ENCODE data around the gene EVPL. TPM values are rescaled to one million over a fixed set of nuclear protein-coding genes. Genes with fewer than 3 reads are reported as not detected.

EVPL gene
- total and polyA plus RNA-seq, 2 of the 13 experiments (the other 11 are each of a cell fraction or from before 2014, with no cell fraction given), result 2.1 to 8.2 TPM

DNA sequence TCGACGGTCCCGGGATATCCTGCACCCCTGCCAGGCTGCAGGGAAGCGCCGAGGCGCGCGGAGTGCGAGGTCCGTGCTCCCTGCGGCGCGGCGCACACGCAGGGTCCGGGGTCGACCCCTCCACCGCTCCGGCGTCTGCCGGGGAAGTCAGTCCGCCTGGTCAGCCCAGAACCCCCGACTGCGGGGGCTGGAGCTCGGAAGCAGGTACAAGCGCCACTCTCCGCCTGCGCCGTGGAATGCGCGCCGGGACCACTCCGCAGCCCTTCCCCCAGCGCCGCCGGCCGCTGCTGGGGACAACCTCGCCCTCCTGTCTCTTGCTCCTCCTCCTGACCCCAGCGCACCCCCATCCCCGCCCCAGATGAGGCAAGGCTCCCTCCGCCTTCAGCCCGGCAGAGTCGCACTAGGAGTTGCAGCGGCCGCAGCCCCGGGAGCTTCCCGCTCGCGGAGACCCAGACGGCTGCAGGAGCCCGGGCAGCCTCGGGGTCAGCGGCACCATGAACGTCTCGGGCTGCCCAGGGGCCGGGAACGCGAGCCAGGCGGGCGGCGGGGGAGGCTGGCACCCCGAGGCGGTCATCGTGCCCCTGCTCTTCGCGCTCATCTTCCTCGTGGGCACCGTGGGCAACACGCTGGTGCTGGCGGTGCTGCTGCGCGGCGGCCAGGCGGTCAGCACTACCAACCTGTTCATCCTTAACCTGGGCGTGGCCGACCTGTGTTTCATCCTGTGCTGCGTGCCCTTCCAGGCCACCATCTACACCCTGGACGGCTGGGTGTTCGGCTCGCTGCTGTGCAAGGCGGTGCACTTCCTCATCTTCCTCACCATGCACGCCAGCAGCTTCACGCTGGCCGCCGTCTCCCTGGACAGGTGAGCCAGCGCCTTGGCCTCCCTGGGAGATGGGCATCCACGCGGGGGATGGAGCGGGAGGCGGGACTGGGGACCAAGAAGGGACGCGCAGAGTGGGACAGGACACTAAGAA, 47.6 kb upstream of the EVPL start, which contains the start of gene GALR2 (continued):
- TF ChIP-seq, protein P1, sequence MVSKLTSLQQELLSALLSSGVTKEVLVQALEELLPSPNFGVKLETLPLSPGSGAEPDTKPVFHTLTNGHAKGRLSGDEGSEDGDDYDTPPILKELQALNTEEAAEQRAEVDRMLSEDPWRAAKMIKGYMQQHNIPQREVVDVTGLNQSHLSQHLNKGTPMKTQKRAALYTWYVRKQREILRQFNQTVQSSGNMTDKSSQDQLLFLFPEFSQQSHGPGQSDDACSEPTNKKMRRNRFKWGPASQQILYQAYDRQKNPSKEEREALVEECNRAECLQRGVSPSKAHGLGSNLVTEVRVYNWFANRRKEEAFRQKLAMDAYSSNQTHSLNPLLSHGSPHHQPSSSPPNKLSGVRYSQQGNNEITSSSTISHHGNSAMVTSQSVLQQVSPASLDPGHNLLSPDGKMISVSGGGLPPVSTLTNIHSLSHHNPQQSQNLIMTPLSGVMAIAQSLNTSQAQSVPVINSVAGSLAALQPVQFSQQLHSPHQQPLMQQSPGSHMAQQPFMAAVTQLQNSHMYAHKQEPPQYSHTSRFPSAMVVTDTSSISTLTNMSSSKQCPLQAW (CRISPR knock-in tag; IDR thresholded peaks at IDR 0.05), result no peak
- TF ChIP-seq HNRNPK (IDR thresholded peaks at IDR 0.05; ENCODE audit: low read depth, low read length, poor library complexity, severe bottlenecking) (peak; percentile 47), ZNF230 (CRISPR knock-in tag; IDR thresholded peaks at IDR 0.05) (no peak), ZNF430 (CRISPR knock-in tag; IDR thresholded peaks at IDR 0.05) (peak; percentile 49; the same call in 1 of the 2 replicates), ZNF777 (CRISPR knock-in tag; IDR thresholded peaks at IDR 0.05) (peak; percentile 94), ZNF296 (CRISPR knock-in tag; conservative IDR thresholded peaks at IDR 0.05) (no peak), CENPX (CRISPR knock-in tag; IDR thresholded peaks at IDR 0.05) (no peak), ZNF543 (CRISPR knock-in tag; IDR thresholded peaks at IDR 0.05) (peak; percentile 8; the same call in 1 of the 2 replicates), ZFYVE20 (CRISPR knock-in tag; IDR thresholded peaks at IDR 0.05; ENCODE audit: borderline replicate concordance, low read depth) (no peak), SSRP1 (CRISPR knock-in tag; IDR thresholded peaks at IDR 0.05) (no peak), ETV5 (CRISPR knock-in tag; IDR thresholded peaks at IDR 0.05; ENCODE audit: borderline replicate concordance) (no peak)
- TF ChIP-seq, protein P2, sequence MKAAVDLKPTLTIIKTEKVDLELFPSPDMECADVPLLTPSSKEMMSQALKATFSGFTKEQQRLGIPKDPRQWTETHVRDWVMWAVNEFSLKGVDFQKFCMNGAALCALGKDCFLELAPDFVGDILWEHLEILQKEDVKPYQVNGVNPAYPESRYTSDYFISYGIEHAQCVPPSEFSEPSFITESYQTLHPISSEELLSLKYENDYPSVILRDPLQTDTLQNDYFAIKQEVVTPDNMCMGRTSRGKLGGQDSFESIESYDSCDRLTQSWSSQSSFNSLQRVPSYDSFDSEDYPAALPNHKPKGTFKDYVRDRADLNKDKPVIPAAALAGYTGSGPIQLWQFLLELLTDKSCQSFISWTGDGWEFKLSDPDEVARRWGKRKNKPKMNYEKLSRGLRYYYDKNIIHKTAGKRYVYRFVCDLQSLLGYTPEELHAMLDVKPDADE (CRISPR knock-in tag; IDR thresholded peaks at IDR 0.05), result 0 out of 2 replicates have a peak, but pooled peaks have one; percentile 41
- TF ChIP-seq, protein P3, sequence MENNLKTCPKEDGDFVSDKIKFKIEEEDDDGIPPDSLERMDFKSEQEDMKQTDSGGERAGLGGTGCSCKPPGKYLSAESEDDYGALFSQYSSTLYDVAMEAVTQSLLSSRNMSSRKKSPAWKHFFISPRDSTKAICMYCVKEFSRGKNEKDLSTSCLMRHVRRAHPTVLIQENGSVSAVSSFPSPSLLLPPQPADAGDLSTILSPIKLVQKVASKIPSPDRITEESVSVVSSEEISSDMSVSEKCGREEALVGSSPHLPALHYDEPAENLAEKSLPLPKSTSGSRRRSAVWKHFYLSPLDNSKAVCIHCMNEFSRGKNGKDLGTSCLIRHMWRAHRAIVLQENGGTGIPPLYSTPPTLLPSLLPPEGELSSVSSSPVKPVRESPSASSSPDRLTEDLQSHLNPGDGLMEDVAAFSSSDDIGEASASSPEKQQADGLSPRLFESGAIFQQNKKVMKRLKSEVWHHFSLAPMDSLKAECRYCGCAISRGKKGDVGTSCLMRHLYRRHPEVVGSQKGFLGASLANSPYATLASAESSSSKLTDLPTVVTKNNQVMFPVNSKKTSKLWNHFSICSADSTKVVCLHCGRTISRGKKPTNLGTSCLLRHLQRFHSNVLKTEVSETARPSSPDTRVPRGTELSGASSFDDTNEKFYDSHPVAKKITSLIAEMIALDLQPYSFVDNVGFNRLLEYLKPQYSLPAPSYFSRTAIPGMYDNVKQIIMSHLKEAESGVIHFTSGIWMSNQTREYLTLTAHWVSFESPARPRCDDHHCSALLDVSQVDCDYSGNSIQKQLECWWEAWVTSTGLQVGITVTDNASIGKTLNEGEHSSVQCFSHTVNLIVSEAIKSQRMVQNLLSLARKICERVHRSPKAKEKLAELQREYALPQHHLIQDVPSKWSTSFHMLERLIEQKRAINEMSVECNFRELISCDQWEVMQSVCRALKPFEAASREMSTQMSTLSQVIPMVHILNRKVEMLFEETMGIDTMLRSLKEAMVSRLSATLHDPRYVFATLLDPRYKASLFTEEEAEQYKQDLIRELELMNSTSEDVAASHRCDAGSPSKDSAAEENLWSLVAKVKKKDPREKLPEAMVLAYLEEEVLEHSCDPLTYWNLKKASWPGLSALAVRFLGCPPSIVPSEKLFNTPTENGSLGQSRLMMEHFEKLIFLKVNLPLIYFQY (CRISPR knock-in tag; IDR thresholded peaks at IDR 0.05; ENCODE audit: borderline replicate concordance), result no peak
- TF ChIP-seq, protein P4, sequence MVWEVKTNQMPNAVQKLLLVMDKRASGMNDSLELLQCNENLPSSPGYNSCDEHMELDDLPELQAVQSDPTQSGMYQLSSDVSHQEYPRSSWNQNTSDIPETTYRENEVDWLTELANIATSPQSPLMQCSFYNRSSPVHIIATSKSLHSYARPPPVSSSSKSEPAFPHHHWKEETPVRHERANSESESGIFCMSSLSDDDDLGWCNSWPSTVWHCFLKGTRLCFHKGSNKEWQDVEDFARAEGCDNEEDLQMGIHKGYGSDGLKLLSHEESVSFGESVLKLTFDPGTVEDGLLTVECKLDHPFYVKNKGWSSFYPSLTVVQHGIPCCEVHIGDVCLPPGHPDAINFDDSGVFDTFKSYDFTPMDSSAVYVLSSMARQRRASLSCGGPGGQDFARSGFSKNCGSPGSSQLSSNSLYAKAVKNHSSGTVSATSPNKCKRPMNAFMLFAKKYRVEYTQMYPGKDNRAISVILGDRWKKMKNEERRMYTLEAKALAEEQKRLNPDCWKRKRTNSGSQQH (CRISPR knock-in tag; IDR thresholded peaks at IDR 0.05; ENCODE audit: low read depth), result no peak
- TF ChIP-seq, protein P5, sequence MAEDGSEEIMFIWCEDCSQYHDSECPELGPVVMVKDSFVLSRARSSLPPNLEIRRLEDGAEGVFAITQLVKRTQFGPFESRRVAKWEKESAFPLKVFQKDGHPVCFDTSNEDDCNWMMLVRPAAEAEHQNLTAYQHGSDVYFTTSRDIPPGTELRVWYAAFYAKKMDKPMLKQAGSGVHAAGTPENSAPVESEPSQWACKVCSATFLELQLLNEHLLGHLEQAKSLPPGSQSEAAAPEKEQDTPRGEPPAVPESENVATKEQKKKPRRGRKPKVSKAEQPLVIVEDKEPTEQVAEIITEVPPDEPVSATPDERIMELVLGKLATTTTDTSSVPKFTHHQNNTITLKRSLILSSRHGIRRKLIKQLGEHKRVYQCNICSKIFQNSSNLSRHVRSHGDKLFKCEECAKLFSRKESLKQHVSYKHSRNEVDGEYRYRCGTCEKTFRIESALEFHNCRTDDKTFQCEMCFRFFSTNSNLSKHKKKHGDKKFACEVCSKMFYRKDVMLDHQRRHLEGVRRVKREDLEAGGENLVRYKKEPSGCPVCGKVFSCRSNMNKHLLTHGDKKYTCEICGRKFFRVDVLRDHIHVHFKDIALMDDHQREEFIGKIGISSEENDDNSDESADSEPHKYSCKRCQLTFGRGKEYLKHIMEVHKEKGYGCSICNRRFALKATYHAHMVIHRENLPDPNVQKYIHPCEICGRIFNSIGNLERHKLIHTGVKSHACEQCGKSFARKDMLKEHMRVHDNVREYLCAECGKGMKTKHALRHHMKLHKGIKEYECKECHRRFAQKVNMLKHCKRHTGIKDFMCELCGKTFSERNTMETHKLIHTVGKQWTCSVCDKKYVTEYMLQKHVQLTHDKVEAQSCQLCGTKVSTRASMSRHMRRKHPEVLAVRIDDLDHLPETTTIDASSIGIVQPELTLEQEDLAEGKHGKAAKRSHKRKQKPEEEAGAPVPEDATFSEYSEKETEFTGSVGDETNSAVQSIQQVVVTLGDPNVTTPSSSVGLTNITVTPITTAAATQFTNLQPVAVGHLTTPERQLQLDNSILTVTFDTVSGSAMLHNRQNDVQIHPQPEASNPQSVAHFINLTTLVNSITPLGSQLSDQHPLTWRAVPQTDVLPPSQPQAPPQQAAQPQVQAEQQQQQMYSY (CRISPR knock-in tag; IDR thresholded peaks at IDR 0.05), result no peak

All from HepG2 (cell line).